Mucosa of descending colon (tissue), 3 donors: Measurements from ENCODE around the gene SLC6A7. TPM values are rescaled to one million over a fixed set of nuclear protein-coding genes. Genes with fewer than 3 reads are reported as not detected.
A peak's percentile ranks its signal among the peaks of the same experiment; 100 is the strongest.

ENCODE experiments used
- ATAC-seq: fragments of 200-7000 bp; cut with Tn5 transposase; one replicate; pipeline ENCODE4 v1.9.1; 2020; ENCODE audit warnings: mild to moderate bottlenecking, moderate library complexity
- DNase-seq, 3 donors: peaks; one replicate each; pipeline ENCODE4 v3.0.0-alpha.2; 2020
- H3K36me3 ChIP-seq: fragments of 200-600 bp; one replicate; pipeline ENCODE4 v1.8.0; 2021; ENCODE audit warnings: low read depth, mild to moderate bottlenecking
- H3K4me1 ChIP-seq: fragments of 200-600 bp; one replicate; pipeline ENCODE4 v1.8.0; 2021; ENCODE audit warnings: low read depth, mild to moderate bottlenecking
- H3K4me3 ChIP-seq: fragments of 200-600 bp; one replicate; pipeline ENCODE4 v1.8.0; 2021; ENCODE audit warnings: mild to moderate bottlenecking
- H3K9me3 ChIP-seq: fragments of 200-600 bp; one replicate; pipeline ENCODE4 v1.8.0; 2021; ENCODE audit warnings: mild to moderate bottlenecking
- CTCF ChIP-seq: fragments of 200-600 bp; IDR thresholded peaks from one replicate; pipeline ENCODE4 v1.8.0; 2022; ENCODE audit warnings: antibody characterized with exemption, mild to moderate bottlenecking
- intact Hi-C, 2 donors: fragments of 100-400 bp; cut with DNase I in 1 of 2; cut with micrococcal nuclease in 1 of 2; formaldehyde crosslinking; loops; one replicate each; pipeline versions ENCODE4 v1.11.0 to v1.11.1; 2022; cut with DNase I, micrococcal nuclease
- total RNA-seq, 3 donors: library from RNA; stranded (reverse); fragmentation: NEBNext Ultra II Directional in 2 of 3; extraction: Animal tissue kit (Norgen Biotek cat#: 25700) in 2 of 3; gene quantifications; one replicate each; pipeline versions ENCODE4 v1.2.1 to v1.2.4, GENCODE V29; 2021 to 2023
- donor health status: DM: no; HTN: no; CAD: no; lungs with moderate emphysema.
- donor health status: DM: no; HTN: no; CAD: no.
- donor health status: DM: no; HTN: yes; CAD: no.

The SLC6A7 gene
- total RNA-seq, 3 donors from 2014 or later = 15.2 to 26.4 (median 18.9) TPM

GRCh38 chr5:150143350-150144245 lies 46.3 kb upstream of the SLC6A7 start:
- Histone ChIP-seq H3K36me3 (no peaks in the 10 kb centered on the region), H3K4me3 (no peak overlapping the region), H3K4me1 (peaks cover 3% of the 10 kb centered on the region), H3K9me3 (no peaks in the 10 kb centered on the region)
- no peak for TF ChIP-seq CTCF
- DNase-seq (peak in 2 of 3 donors; percentile 58 to 78), ATAC-seq (peak; percentile 57)
- intact Hi-C loops = no loop called here

- Histone ChIP-seq H3K36me3 (no peaks in the 10 kb centered on the region), H3K9me3 (no peaks in the 10 kb centered on the region), H3K4me1 (peaks cover 3% of the 10 kb centered on the region), H3K4me3 (no peak overlapping the region)
- TF ChIP-seq CTCF = no peak
- DNase-seq (no peak), ATAC-seq (no peak)
- intact Hi-C loops = no loop called here
Measured at GRCh38 chr5:150144246-150144801, 45.5 kb upstream of the SLC6A7 start.

- TF ChIP-seq CTCF = no peak
- no peak for DNase-seq
- ATAC-seq = no peak
- Histone ChIP-seq H3K36me3 (no peaks in the 10 kb centered on the region), H3K4me3 (no peak overlapping the region), H3K4me1 (peaks cover 3% of the 10 kb centered on the region), H3K9me3 (no peaks in the 10 kb centered on the region)
- intact Hi-C loops = no loop called here
Measured at GRCh38 chr5:150144879-150145278, 45.0 kb upstream of the SLC6A7 start.

GRCh38 chr5:150146235-150146634 lies 43.6 kb upstream of the SLC6A7 start:
- intact Hi-C loops = no loop called here
- H3K4me3 ChIP-seq = no peak overlapping the region
- TF ChIP-seq CTCF = no peak
- no peaks in the 10 kb centered on the region for H3K36me3 ChIP-seq
- DNase-seq = no peak
- peaks cover 3% of the 10 kb centered on the region for H3K4me1 ChIP-seq
- H3K9me3 ChIP-seq = no peaks in the 10 kb centered on the region
- no peak for ATAC-seq

GRCh38 chr5:150146862-150147601 lies 42.8 kb upstream of the SLC6A7 start:
- intact Hi-C loops = no loop called here
- no peaks in the 10 kb centered on the region for H3K36me3 ChIP-seq
- H3K4me1 ChIP-seq = peaks cover 3% of the 10 kb centered on the region
- no peak overlapping the region for H3K4me3 ChIP-seq
- no peak for TF ChIP-seq CTCF
- ATAC-seq (no peak), DNase-seq (no peak)
- H3K9me3 ChIP-seq = no peaks in the 10 kb centered on the region
